Transverse colon (tissue), 4 donors: ENCODE results near the gene TREX2. TPM values are rescaled to one million over a fixed set of nuclear protein-coding genes. Genes with fewer than 3 reads are reported as not detected.

Experiments used
- DNase-seq: peaks from one replicate; pipeline ENCODE4 v3.0.0-alpha.2; 2019
- H3K27ac ChIP-seq, 4 donors: fragments of 200-600 bp; sonication (generic); 2 replicates each; pipeline ENCODE4 v1.5.1; 2016 to 2018; ENCODE audit warnings: inconsistent platforms in 4 of 4
- H3K27me3 ChIP-seq: fragments of 200-600 bp; sonication (generic); 2 replicates; pipeline ENCODE4 v1.5.1; 2017; ENCODE audit warnings: inconsistent platforms
- H3K36me3 ChIP-seq, 4 donors: fragments of 200-600 bp; sonication (generic); 2 replicates each; pipeline ENCODE4 v1.5.1; 2017 to 2019; ENCODE audit warnings: inconsistent platforms in 4 of 4
- H3K4me1 ChIP-seq, 4 donors: fragments of 200-600 bp; sonication (generic); 2 replicates each; pipeline ENCODE4 v1.5.1; 2017 to 2020; ENCODE audit warnings: inconsistent platforms in 4 of 4
- H3K4me3 ChIP-seq, 4 donors: fragments of 200-600 bp; sonication (generic); 1 replicate in 1 of 4; 2 replicates in 3 of 4; pipeline versions ENCODE4 v1.5.1 to v1.6.1; 2017 to 2019; ENCODE audit warnings: inconsistent platforms in 4 of 4
- H3K9me3 ChIP-seq, 2 donors: fragments of 200-600 bp; sonication (generic); 2 replicates each; pipeline ENCODE4 v1.5.1; 2017 to 2019; ENCODE audit warnings: inconsistent platforms in 2 of 2
- EP300 ChIP-seq: sonication (generic); formaldehyde crosslinking; IDR thresholded peaks from one replicate; pipeline ENCODE4 v1.6.1; 2017; ENCODE audit warnings: antibody characterized with exemption, low read depth
- POLR2A ChIP-seq: fragments of 450-650 bp; IDR thresholded peaks from one replicate; pipeline ENCODE4 v1.6.1; 2016; ENCODE audit warnings: antibody characterized with exemption, mild to moderate bottlenecking, moderate library complexity
- POLR2AphosphoS5 ChIP-seq, 3 donors: sonication (generic); formaldehyde crosslinking; IDR thresholded peaks; one replicate each; pipeline ENCODE4 v1.6.1; 2016; ENCODE audit warnings: antibody characterized with exemption in 3 of 3
- WGBS, 2 donors: methylation state at CpG; one replicate each; pipeline ENCODE4 v1.1.5; 2018; ENCODE audit warnings: low coverage in 1 of 2; 5-methylcytosine and 5-hydroxymethylcytosine counted together
- in situ Hi-C, 4 donors: fragments of 200-750 bp; cut with MboI; loops; one replicate each; pipeline versions ENCODE4 v1.15.0 to v1.15.1; 2017; ENCODE audit warnings: low sequenced_read_pairs in 3 of 4, low pct_ligation_motif_present in 1 of 4, low pct_unique_long_range_greater_than_20kb in 1 of 4
- intact Hi-C: fragments of 100-400 bp; cut with DNase I; formaldehyde crosslinking; loops from one replicate; pipeline ENCODE4 v1.15.1; 2023; ENCODE audit warnings: low total_unique reads
- total RNA-seq, 4 donors: library from RNA; depleted of rRNA; stranded (reverse); fragments of >200 nt; gene quantifications; one replicate each; pipeline ENCODE4 v1.1.0, GENCODE V29; 2016
- TF ChIP-seq, protein P1 (sequence below), 5 experiments: fragments of 200-600 bp in 3 of 5; fragments of 450-650 bp in 2 of 5; sonication (generic) in 3 of 5; IDR thresholded peaks; 1 replicate in 2 of 5; 2 replicates in 3 of 5; pipeline ENCODE4 v1.5.1; 2016 to 2017; ENCODE audit warnings: antibody characterized with exemption in 5 of 5, inconsistent platforms in 3 of 5, mild to moderate bottlenecking in 2 of 5, moderate library complexity in 1 of 5

TREX2 gene
- total RNA-seq, 4 donors from 2014 or later = 0.55 to 2.0 (median 1.4) TPM; not detected in 1

- Histone ChIP-seq H3K4me3 (no peak overlapping the region), H3K4me1 (no peaks in the 10 kb centered on the region), H3K27me3 (no peaks in the 10 kb centered on the region), H3K36me3 (no peaks in the 10 kb centered on the region), H3K9me3 (no peaks in the 10 kb centered on the region), H3K27ac (no peak overlapping the region)
- TF ChIP-seq POLR2AphosphoS5 (IDR thresholded peaks at IDR 0.05) (no peak), EP300 (no peak)
- TF ChIP-seq, protein P1, sequence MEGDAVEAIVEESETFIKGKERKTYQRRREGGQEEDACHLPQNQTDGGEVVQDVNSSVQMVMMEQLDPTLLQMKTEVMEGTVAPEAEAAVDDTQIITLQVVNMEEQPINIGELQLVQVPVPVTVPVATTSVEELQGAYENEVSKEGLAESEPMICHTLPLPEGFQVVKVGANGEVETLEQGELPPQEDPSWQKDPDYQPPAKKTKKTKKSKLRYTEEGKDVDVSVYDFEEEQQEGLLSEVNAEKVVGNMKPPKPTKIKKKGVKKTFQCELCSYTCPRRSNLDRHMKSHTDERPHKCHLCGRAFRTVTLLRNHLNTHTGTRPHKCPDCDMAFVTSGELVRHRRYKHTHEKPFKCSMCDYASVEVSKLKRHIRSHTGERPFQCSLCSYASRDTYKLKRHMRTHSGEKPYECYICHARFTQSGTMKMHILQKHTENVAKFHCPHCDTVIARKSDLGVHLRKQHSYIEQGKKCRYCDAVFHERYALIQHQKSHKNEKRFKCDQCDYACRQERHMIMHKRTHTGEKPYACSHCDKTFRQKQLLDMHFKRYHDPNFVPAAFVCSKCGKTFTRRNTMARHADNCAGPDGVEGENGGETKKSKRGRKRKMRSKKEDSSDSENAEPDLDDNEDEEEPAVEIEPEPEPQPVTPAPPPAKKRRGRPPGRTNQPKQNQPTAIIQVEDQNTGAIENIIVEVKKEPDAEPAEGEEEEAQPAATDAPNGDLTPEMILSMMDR (IDR thresholded peaks at IDR 0.05) = no peak
- no peak for DNase-seq
- in situ Hi-C loops (no loop called here), intact Hi-C loops (no loop called here)
- 89 to 90% methylated on average over 3 to 18 of the region's 18 CpGs for WGBS, 2 donors
Observed at GRCh38 chrX:153421856-153422255, 24.0 kb downstream of the TREX2 start.

DNA sequence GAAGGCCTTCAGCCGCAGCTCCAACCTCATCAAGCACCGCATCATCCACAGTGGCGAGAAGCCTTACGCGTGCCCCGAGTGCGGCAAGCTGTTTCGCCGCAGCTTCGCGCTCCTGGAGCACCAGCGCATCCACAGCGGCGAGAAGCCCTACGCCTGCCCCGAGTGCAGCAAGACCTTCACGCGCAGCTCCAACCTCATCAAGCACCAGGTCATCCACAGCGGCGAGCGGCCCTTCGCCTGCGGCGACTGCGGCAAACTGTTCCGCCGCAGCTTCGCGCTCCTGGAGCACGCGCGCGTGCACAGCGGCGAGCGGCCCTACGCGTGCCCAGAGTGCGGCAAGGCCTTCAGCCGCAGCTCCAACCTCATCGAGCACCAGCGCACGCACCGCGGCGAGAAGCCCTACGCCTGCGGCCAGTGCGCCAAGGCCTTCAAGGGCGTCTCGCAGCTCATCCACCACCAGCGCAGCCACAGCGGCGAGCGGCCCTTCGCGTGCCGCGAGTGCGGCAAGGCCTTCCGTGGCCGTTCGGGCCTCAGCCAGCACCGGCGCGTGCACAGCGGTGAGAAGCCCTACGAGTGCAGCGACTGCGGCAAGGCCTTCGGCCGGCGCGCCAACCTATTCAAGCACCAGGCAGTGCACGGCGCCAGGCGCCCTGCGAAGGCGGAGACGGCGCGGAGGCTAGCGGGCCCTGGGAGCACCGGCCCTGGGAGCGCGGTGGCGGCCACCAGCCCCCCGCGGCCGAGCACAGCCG lies 24.8 kb downstream of the TREX2 start:
- DNase-seq = no peak
- H3K27me3 ChIP-seq = no peaks in the 10 kb centered on the region
- in situ Hi-C loops (no loop called here), intact Hi-C loops (no loop called here)
- no peaks in the 10 kb centered on the region for H3K4me1 ChIP-seq
- WGBS, 2 donors = 97% methylated on average over 90 of the region's 91 CpGs; no CpG with 5 or more reads in 1 of the 2 donors
- H3K27ac ChIP-seq = no peak overlapping the region
- TF ChIP-seq, protein P1 (IDR thresholded peaks at IDR 0.05) = no peak
- TF ChIP-seq POLR2A (no peak), EP300 (no peak), POLR2AphosphoS5 (IDR thresholded peaks at IDR 0.05) (no peak)
- H3K9me3 ChIP-seq = no peaks in the 10 kb centered on the region
- no peak overlapping the region for H3K4me3 ChIP-seq
- H3K36me3 ChIP-seq = no peaks in the 10 kb centered on the region

DNA sequence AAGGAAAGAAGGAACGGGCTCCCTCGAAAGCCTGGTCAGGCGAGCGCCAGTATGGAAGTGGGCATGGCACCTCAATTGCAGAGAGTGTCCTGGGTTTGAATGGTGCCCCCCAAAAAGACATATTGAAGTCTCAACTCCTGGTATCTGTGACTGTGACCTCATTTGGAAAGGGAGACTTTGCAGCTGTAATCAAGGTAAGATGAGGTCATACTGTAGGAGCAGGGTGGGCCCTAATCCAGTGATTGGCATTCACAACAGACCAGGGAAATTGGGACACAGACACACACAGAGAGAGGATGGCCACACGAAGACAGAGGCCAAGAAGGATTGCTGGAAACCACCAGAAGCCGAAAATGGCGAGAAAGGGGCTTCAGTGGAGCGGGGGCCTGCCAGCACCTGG lies 28.2 kb downstream of the TREX2 start:
- DNase-seq = no peak
- Histone ChIP-seq H3K4me1 (no peaks in the 10 kb centered on the region), H3K27ac (no peak overlapping the region), H3K36me3 (no peaks in the 10 kb centered on the region), H3K4me3 (no peak overlapping the region), H3K9me3 (no peaks in the 10 kb centered on the region), H3K27me3 (no peaks in the 10 kb centered on the region)
- WGBS, 2 donors = 85% methylated on average over 8 of the region's 8 CpGs; no CpG with 5 or more reads in 1 of the 2 donors
- TF ChIP-seq, protein P1 (IDR thresholded peaks at IDR 0.05) = no peak
- TF ChIP-seq POLR2A (no peak), EP300 (no peak), POLR2AphosphoS5 (IDR thresholded peaks at IDR 0.05) (no peak)
- in situ Hi-C loops = no loop called here
- intact Hi-C loops = no loop called here

DNA sequence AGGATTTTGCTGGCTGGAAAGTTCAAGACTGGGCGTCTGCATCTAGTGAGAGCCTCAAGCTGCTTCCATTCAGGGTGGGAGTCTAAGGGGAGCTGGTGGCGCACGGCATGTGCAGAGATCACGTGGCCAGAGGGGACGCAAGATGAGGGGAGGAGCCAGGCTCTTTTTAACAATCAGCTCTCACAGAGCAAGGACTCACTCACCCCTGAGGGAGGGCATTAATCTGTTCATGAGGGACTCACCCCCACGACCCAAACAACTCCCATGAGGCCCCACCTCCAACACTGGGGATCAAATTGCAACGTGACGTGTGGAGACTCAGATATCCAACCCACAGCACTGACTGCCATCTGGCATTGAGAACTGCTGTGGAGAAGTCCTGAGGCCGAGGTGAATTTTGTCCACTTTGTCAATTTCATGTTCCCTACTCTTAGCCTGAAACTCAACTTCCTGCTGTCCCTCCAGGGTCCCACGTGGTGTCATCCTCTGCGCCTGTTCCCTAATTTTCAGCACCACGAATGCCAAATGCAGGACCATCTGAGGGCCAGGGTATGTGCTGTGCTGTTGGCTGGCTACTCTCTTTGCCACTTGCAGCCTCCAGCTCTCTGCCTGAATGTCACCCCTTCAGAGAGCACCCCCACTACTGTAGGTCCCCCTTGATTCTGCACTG lies 28.9 kb downstream of the TREX2 start:
- no peak overlapping the region for H3K4me3 ChIP-seq
- no peaks in the 10 kb centered on the region for H3K27me3 ChIP-seq
- in situ Hi-C loops = no loop called here
- peaks cover 0 to 5% (median 2%) of the 10 kb centered on the region in 4 donors for H3K4me1 ChIP-seq
- no peak for DNase-seq
- H3K9me3 ChIP-seq = no peaks in the 10 kb centered on the region
- H3K27ac ChIP-seq = no peak overlapping the region
- intact Hi-C loops = no loop called here
- H3K36me3 ChIP-seq = no peaks in the 10 kb centered on the region
- TF ChIP-seq POLR2AphosphoS5 (IDR thresholded peaks at IDR 0.05) (no peak), EP300 (no peak), POLR2A (no peak)
- TF ChIP-seq, protein P1 (IDR thresholded peaks at IDR 0.05) = no peak
- whole genome bisulfite sequencing, 2 donors = 73% methylated on average over 11 of the region's 12 CpGs; no CpG with 5 or more reads in 1 of the 2 donors
